ENCODE measurements around the gene AFG1L.

DNA sequence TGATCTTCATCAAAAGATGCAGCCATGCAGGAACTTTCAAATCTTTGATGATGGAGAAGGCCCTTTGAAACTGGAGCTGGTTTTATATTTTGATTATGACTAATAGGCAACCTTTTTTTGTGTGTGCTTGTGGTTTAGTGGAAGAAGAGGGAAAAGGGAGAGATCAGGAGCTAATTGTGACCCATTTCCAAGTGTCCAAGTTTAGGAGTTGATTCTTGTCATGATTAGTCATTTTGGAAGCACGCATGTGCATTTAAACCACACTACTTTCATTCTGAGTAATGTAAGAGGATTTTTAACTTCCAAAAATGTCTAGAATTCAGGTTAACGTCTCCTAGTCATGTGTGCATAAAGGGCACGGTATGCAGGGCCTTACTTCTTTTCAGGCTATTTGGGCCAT lies 269.3 kb downstream of the AFG1L start:
- TF ChIP-seq POLR2A (IDR thresholded peaks at IDR 0.05; ENCODE audit: low read depth, low read length) (no peak), POLR2AphosphoS5 (IDR thresholded peaks at IDR 0.05; ENCODE audit: low read depth, low read length) (no peak), PAX5 (IDR thresholded peaks at IDR 0.05; ENCODE audit: insufficient read depth, low read length, severe bottlenecking) (no peak), TAF1 (IDR thresholded peaks at IDR 0.05; ENCODE audit: low read depth, low read length) (no peak), SPI1 (IDR thresholded peaks at IDR 0.05; ENCODE audit: low read depth, low read length) (no peak)

All from GM12891 (cell line).